ENCODE measurements around the gene TPP1. TPM values are rescaled to one million over a fixed set of nuclear protein-coding genes. Genes with fewer than 3 reads are reported as not detected.

Gene TPP1
- total and polyA plus RNA-seq, 5 donors from 2014 or later = 100 to 165 (median 136) TPM

DNA sequence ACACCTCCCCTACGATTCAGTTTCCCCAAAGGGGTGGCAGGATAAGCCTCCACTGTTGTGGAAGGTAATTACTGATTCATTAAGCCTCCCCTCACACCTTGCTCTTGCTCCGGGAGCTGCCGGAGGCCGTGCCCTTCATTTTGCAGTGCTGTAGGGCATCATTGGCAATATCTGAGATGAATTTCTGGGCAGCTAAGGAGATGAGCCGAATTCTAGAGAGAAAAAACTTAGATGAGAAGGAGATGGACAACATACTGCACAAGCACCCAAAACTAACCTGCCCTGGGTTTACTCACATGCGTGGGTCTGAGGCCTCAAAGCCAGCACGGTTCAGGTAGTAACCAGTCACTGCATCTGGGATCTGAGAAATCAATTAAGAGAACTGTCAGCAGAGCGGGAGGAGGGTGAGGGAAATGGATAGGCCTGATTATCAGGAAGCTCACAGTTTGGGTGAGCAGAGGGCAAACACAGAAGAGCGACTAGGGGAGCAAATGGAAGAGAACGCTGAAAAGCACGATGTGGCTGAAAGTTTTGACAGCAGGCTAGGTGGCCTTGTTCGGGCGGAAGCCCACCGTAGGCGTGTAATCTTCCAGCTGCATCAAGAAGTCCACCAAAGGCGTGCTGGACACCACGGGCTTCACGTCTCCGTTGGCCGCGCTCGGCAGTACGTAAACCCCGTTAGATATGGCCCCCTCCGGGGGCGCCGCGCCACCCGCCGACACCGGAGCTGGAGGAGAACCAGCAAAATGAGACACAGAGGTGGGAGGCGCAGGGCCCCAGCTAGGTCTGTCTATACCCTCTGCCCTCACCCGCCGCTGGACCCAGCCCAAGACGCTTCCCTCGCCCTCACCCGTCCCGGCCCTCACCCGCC is 7.9 kb downstream of the TPP1 start:
- Mint-ChIP-seq H3K27ac (peak overlapping the region in 2 of 3 donors; percentile 98), H3K4me1 (peaks cover 2 to 47% (median 40%) of the 10 kb centered on the region in 4 donors), H3K4me3 (peak overlapping the region in 3 of 4 donors; percentile 92 to 95 (median 94)), H3K36me3 (peaks cover 33% of the 10 kb centered on the region), H3K27me3 (no peaks in the 10 kb centered on the region), H3K9me3 (no peaks in the 10 kb centered on the region)
- peak overlapping the region; percentile 95 for H3K27ac ChIP-seq (ENCODE audit: insufficient read depth, low read length, poor library complexity, severe bottlenecking)
- no peaks in the 10 kb centered on the region for H3K9me3 ChIP-seq (ENCODE audit: control insufficient read depth in 2 of 2, low read length in 2 of 2)
- H3K4me1 ChIP-seq (ENCODE audit: control insufficient read depth, insufficient read depth, low read length, poor library complexity, severe bottlenecking) = peaks cover 48% of the 10 kb centered on the region
- H3K4me3 ChIP-seq (ENCODE audit: low read depth, low read length) = peak overlapping the region; percentile 71
- ATAC-seq (ENCODE audit: low read depth in 2 of 2) (no peak), DNase-seq (peak in 1 of 3 donors; percentile 42)
- H3K27me3 ChIP-seq (ENCODE audit: control insufficient read depth, insufficient read depth, low read length) = no peaks in the 10 kb centered on the region
- H3K36me3 ChIP-seq (ENCODE audit: control insufficient read depth, insufficient read depth, low read length) = peaks cover 44% of the 10 kb centered on the region

DNA sequence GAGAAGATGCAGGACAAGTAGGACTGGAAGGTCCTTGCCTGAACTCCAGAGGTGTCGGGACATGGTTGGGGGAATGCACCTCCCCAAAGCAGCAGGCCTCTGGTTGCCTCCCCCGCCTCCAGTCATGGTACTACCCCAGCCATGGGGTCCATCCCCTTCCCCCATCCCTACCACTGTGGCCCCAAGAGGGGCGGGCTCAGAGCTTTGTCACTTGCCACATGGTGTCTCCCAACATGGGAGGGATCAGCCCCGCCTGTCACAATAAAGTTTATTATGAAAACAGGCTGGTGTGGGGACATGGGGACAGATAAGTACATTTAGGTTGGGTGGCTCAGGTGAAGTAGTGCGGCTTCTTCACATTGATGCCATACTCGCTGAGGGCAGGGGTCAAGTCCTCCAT is 8.6 kb downstream of the TPP1 start:
- DNase-seq = no peak
- H3K4me3 ChIP-seq (ENCODE audit: low read depth, low read length) = peak overlapping the region; percentile 71
- peaks cover 56% of the 10 kb centered on the region for H3K4me1 ChIP-seq (ENCODE audit: control insufficient read depth, insufficient read depth, low read length, poor library complexity, severe bottlenecking)

DNA sequence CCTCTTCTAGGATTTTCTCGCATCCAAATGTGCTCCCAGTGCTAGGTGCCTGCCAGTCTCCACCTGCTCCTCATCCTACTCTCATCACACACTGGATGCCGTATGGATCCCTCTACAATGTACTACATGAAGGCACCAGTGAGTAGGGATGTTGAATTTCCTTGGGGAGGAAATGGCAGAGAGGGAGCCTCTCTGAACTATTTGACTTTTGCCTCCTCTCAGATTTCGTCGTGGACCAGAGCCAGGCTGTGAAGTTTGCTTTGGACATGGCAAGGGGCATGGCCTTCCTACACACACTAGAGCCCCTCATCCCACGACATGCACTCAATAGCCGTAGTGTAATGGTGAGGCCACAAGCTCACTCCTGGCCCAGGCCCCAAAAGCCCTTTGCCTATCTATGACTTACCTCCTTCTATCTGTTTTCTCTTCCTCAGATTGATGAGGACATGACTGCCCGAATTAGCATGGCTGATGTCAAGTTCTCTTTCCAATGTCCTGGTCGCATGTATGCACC is 9.7 kb downstream of the TPP1 start:
- peaks cover 21% of the 10 kb centered on the region for H3K36me3 Mint-ChIP-seq
- H3K27ac Mint-ChIP-seq = peak overlapping the region in 2 of 3 donors; percentile 2 to 98
- H3K4me1 Mint-ChIP-seq = peaks cover 8 to 38% (median 30%) of the 10 kb centered on the region in 4 donors
- Histone ChIP-seq H3K4me1 (ENCODE audit: control insufficient read depth, insufficient read depth, low read length, poor library complexity, severe bottlenecking) (peaks cover 66% of the 10 kb centered on the region), H3K4me3 (ENCODE audit: low read depth, low read length) (no peak overlapping the region), H3K36me3 (ENCODE audit: control insufficient read depth, insufficient read depth, low read length) (peaks cover 36% of the 10 kb centered on the region), H3K27me3 (ENCODE audit: control insufficient read depth, insufficient read depth, low read length) (no peaks in the 10 kb centered on the region), H3K9me3 (ENCODE audit: control insufficient read depth in 2 of 2, low read length in 2 of 2) (no peaks in the 10 kb centered on the region), H3K27ac (ENCODE audit: insufficient read depth, low read length, poor library complexity, severe bottlenecking) (peak overlapping the region; percentile 57)
- H3K9me3 Mint-ChIP-seq = no peaks in the 10 kb centered on the region
- DNase-seq = no peak
- no peaks in the 10 kb centered on the region for H3K27me3 Mint-ChIP-seq
- peak overlapping the region in 3 of 4 donors; percentile 62 to 94 (median 73) for H3K4me3 Mint-ChIP-seq
- ATAC-seq (ENCODE audit: low read depth in 2 of 2) = no peak

More for the DNA sequence above, 8.6 kb downstream of the TPP1 start:
- H3K36me3 Mint-ChIP-seq = peaks cover 27% of the 10 kb centered on the region
- no peak for ATAC-seq (ENCODE audit: low read depth in 2 of 2)
- peak overlapping the region; percentile 95 for H3K27ac ChIP-seq (ENCODE audit: insufficient read depth, low read length, poor library complexity, severe bottlenecking)
- no peaks in the 10 kb centered on the region for H3K27me3 ChIP-seq (ENCODE audit: control insufficient read depth, insufficient read depth, low read length)
- H3K9me3 Mint-ChIP-seq = no peaks in the 10 kb centered on the region
- peak overlapping the region in 1 of 3 donors; percentile 98 for H3K27ac Mint-ChIP-seq
- H3K27me3 Mint-ChIP-seq = no peaks in the 10 kb centered on the region
- peak overlapping the region in 3 of 4 donors; percentile 92 to 95 (median 94) for H3K4me3 Mint-ChIP-seq
- peaks cover 38% of the 10 kb centered on the region for H3K36me3 ChIP-seq (ENCODE audit: control insufficient read depth, insufficient read depth, low read length)
- no peaks in the 10 kb centered on the region for H3K9me3 ChIP-seq (ENCODE audit: control insufficient read depth in 2 of 2, low read length in 2 of 2)
- peaks cover 8 to 42% (median 34%) of the 10 kb centered on the region in 4 donors for H3K4me1 Mint-ChIP-seq

DNA sequence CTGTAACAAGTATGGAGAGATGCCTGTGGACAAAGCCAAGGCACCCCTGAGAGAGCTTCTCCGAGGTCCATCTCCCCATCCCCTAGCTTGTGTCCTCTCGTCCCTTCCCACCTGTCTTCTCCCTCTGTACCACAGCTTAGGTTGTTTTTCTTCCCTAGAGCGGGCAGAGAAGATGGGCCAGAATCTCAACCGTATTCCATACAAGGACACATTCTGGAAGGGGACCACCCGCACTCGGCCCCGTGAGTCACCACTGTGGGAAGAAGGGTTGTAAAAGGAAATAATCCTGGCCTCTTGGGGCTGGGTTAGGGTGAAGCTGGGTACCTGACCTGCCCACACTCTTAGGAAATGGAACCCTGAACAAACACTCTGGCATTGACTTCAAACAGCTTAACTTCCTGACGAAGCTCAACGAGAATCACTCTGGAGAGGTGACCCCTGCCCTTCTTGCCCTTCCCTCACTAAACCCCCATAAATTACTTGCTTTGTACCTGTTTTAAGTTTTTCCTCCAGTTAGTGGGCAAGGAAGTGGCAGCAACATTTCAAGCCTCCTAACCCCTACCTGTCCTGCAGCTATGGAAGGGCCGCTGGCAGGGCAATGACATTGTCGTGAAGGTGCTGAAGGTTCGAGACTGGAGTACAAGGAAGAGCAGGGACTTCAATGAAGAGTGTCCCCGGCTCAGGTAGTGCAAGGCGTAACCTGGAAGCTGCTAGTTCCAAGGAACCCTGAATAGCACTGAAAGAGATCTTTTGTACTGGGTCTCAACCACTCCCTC is 10.3 kb downstream of the TPP1 start:
- Histone ChIP-seq H3K4me1 (ENCODE audit: control insufficient read depth, insufficient read depth, low read length, poor library complexity, severe bottlenecking) (peaks cover 71% of the 10 kb centered on the region), H3K4me3 (ENCODE audit: low read depth, low read length) (no peak overlapping the region), H3K9me3 (ENCODE audit: control insufficient read depth in 2 of 2, low read length in 2 of 2) (no peaks in the 10 kb centered on the region), H3K36me3 (ENCODE audit: control insufficient read depth, insufficient read depth, low read length) (peaks cover 36% of the 10 kb centered on the region), H3K27ac (ENCODE audit: insufficient read depth, low read length, poor library complexity, severe bottlenecking) (peak overlapping the region; percentile 57), H3K27me3 (ENCODE audit: control insufficient read depth, insufficient read depth, low read length) (no peaks in the 10 kb centered on the region)
- Mint-ChIP-seq H3K4me1 (peaks cover 8 to 38% (median 30%) of the 10 kb centered on the region in 4 donors), H3K9me3 (no peaks in the 10 kb centered on the region), H3K4me3 (peak overlapping the region in 1 of 4 donors; percentile 16), H3K36me3 (peaks cover 21% of the 10 kb centered on the region), H3K27me3 (no peaks in the 10 kb centered on the region), H3K27ac (peak overlapping the region in 1 of 3 donors; percentile 98)
- ATAC-seq (ENCODE audit: low read depth in 2 of 2) = no peak
- no peak for DNase-seq

DNA sequence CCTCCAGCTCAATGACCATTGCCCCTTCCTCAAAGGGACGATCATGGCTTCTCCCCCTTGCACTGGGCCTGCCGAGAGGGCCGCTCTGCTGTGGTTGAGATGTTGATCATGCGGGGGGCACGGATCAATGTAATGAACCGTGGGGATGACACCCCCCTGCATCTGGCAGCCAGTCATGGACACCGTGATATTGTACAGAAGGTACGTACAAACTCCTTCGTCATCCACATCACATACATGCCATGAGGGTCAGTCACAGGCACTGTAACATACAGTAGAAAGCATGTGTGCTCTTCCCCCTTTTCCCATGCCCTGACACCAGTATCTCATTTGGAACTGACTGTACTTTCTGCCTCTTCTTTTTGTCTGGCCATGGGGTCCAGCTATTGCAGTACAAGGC is 11.2 kb downstream of the TPP1 start:
- peaks cover 21% of the 10 kb centered on the region for H3K36me3 Mint-ChIP-seq
- H3K27me3 Mint-ChIP-seq = no peaks in the 10 kb centered on the region
- Histone ChIP-seq H3K27ac (ENCODE audit: insufficient read depth, low read length, poor library complexity, severe bottlenecking) (peak overlapping the region; percentile 75), H3K4me1 (ENCODE audit: control insufficient read depth, insufficient read depth, low read length, poor library complexity, severe bottlenecking) (peaks cover 71% of the 10 kb centered on the region), H3K36me3 (ENCODE audit: control insufficient read depth, insufficient read depth, low read length) (peaks cover 36% of the 10 kb centered on the region), H3K9me3 (ENCODE audit: control insufficient read depth in 2 of 2, low read length in 2 of 2) (no peaks in the 10 kb centered on the region), H3K4me3 (ENCODE audit: low read depth, low read length) (peak overlapping the region; percentile 54), H3K27me3 (ENCODE audit: control insufficient read depth, insufficient read depth, low read length) (no peaks in the 10 kb centered on the region)
- H3K9me3 Mint-ChIP-seq = no peaks in the 10 kb centered on the region
- peak overlapping the region in 1 of 4 donors; percentile 16 for H3K4me3 Mint-ChIP-seq
- no peak for DNase-seq
- no peak for ATAC-seq (ENCODE audit: low read depth in 2 of 2)
- H3K27ac Mint-ChIP-seq = peak overlapping the region in 1 of 3 donors; percentile 60
- peaks cover 8 to 38% (median 30%) of the 10 kb centered on the region in 4 donors for H3K4me1 Mint-ChIP-seq

DNA sequence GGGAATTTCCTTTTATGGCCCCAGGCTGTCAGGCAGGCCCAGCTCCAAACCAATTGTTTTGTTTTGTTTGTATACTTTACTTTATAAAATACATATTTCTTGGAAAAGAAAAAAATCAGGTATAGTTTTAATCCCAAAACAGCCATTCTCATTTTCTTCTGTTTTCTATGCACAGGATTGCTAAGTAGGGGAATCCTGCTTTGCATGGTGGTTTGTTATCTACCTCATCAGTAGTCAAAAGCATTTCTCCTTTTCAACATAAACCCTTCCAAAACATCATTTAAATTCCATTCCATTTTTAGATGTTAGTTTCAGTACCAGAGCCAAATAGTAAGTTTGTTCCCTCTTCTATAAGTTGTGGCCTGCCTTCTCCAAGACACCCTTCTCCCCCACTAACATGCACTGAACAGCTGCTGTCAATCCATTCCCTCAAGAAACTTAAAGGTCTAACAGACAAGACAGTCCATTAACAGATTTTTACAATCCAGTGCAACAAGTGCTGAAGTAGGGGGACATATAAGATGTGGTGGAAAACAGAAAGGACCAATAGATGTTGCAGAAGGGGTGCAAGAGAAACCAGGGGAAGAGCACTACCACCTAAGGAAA is 11.9 kb downstream of the TPP1 start:
- H3K27ac Mint-ChIP-seq = peak overlapping the region in 2 of 3 donors; percentile 14 to 89
- ATAC-seq (ENCODE audit: low read depth in 2 of 2) = no peak

More for the DNA sequence above, 11.9 kb downstream of the TPP1 start:
- Histone ChIP-seq H3K36me3 (ENCODE audit: control insufficient read depth, insufficient read depth, low read length) (peaks cover 36% of the 10 kb centered on the region), H3K27me3 (ENCODE audit: control insufficient read depth, insufficient read depth, low read length) (no peaks in the 10 kb centered on the region), H3K27ac (ENCODE audit: insufficient read depth, low read length, poor library complexity, severe bottlenecking) (peak overlapping the region; percentile 75), H3K4me3 (ENCODE audit: low read depth, low read length) (peak overlapping the region; percentile 54), H3K9me3 (ENCODE audit: control insufficient read depth in 2 of 2, low read length in 2 of 2) (no peaks in the 10 kb centered on the region), H3K4me1 (ENCODE audit: control insufficient read depth, insufficient read depth, low read length, poor library complexity, severe bottlenecking) (peaks cover 74% of the 10 kb centered on the region)
- Mint-ChIP-seq H3K9me3 (no peaks in the 10 kb centered on the region), H3K4me1 (peaks cover 8 to 38% (median 30%) of the 10 kb centered on the region in 4 donors), H3K4me3 (peak overlapping the region in 3 of 4 donors; percentile 31 to 88 (median 44)), H3K36me3 (peaks cover 21% of the 10 kb centered on the region), H3K27me3 (no peaks in the 10 kb centered on the region)
- no peak for DNase-seq
